ENCODE results near the gene KANSL1.
"Not testable (repeated sequence)": the region's sequence is repeated elsewhere in the genome, so short reads cannot be mapped to it uniquely, and the experiment has no call there.

KANSL1 gene

GRCh38 chr17:46011711-46012505, 181.3 kb downstream of the KANSL1 start:
- Histone ChIP-seq H3K4me3 (no peak overlapping the region), H3K27ac (peak overlapping the region in 1 of 21 experiments; percentile 43)

- Histone ChIP-seq H3K4me3 (no peak overlapping the region), H3K27ac (no peak overlapping the region)
These were observed 182.5 kb downstream of the KANSL1 start for GRCh38 chr17:46010597-46011186.

- Histone ChIP-seq H3K27ac (no peak overlapping the region), H3K4me3 (no peak overlapping the region)
These were observed 183.3 kb downstream of the KANSL1 start for GRCh38 chr17:46009681-46010596.

GRCh38 chr17:46008591-46008990, 184.6 kb downstream of the KANSL1 start:
- H3K4me3 ChIP-seq: no peak overlapping the region
- H3K27ac ChIP-seq: no peak overlapping the region

GRCh38 chr17:46007461-46007965, 185.7 kb downstream of the KANSL1 start:
- Histone ChIP-seq H3K27ac (no peak overlapping the region), H3K4me3 (no peak overlapping the region)

- H3K4me3 ChIP-seq, H3K27ac ChIP-seq: not testable (repeated sequence)
These were observed 187.1 kb downstream of the KANSL1 start for GRCh38 chr17:46006082-46006481.

- H3K27ac ChIP-seq: no peak overlapping the region
- no peak overlapping the region for H3K4me3 ChIP-seq
These were observed 189.1 kb downstream of the KANSL1 start for GRCh38 chr17:46003907-46004748.

- no peak overlapping the region for H3K27ac ChIP-seq
- H3K4me3 ChIP-seq: no peak overlapping the region
These were observed 190.3 kb downstream of the KANSL1 start for GRCh38 chr17:46002973-46003316.

GRCh38 chr17:46002311-46002972, 190.8 kb downstream of the KANSL1 start:
- no peak overlapping the region for H3K27ac ChIP-seq

GRCh38 chr17:46001390-46002310, 191.6 kb downstream of the KANSL1 start:
- Histone ChIP-seq H3K4me3 (no peak overlapping the region), H3K27ac (no peak overlapping the region)

More at GRCh38 chr17:46002311-46002972, 190.8 kb downstream of the KANSL1 start:
- no peak overlapping the region for H3K4me3 ChIP-seq

GRCh38 chr17:46000757-46001156, 192.5 kb downstream of the KANSL1 start:
- H3K27ac ChIP-seq: no peak overlapping the region
- no peak overlapping the region for H3K4me3 ChIP-seq

GRCh38 chr17:46000292-46000691, 192.9 kb downstream of the KANSL1 start:
- Histone ChIP-seq H3K27ac (no peak overlapping the region), H3K4me3 (no peak overlapping the region)

- H3K4me3 ChIP-seq: no peak overlapping the region
- H3K27ac ChIP-seq: no peak overlapping the region
These were observed 193.3 kb downstream of the KANSL1 start for GRCh38 chr17:45999900-46000290.

GRCh38 chr17:45998987-45999899, 194.0 kb downstream of the KANSL1 start, which contains the start of gene STH:
STH (plus strand) TSS chr17:45999250; CDS start chr17:45999280, 30 bp downstream.
- H3K4me3 ChIP-seq: no peak within 1 kb of the TSS
- no peak within 1 kb of the TSS for H3K27ac ChIP-seq

- H3K4me3 ChIP-seq: no peak overlapping the region
- no peak overlapping the region for H3K27ac ChIP-seq
These were observed 195.6 kb downstream of the KANSL1 start for GRCh38 chr17:45997624-45998023.

- H3K27ac ChIP-seq: no peak overlapping the region
- H3K4me3 ChIP-seq: no peak overlapping the region
These were observed 196.1 kb downstream of the KANSL1 start for GRCh38 chr17:45997166-45997565.

Measured in skin epidermis (tissue), 12 donors.